ENCODE measurements around the gene STAP1. TPM values are rescaled to one million over a fixed set of nuclear protein-coding genes. Genes with fewer than 3 reads are reported as not detected.

STAP1 gene
- total RNA-seq, 1 donor from 2014 or later, result not detected

GRCh38 chr4:67555447-67555846 is 3.1 kb upstream of the STAP1 start:
- DNase-seq (ENCODE audit: low spot score) (no peak), ATAC-seq (no peak)

GRCh38 chr4:67556436-67556835 is 2.1 kb upstream of the STAP1 start:
- DNase-seq (ENCODE audit: low spot score) (no peak), ATAC-seq (no peak)

GRCh38 chr4:67565284-67565683 is 6.8 kb downstream of the STAP1 start:
- ATAC-seq (no peak), DNase-seq (ENCODE audit: low spot score) (no peak)

- ATAC-seq, result no peak
- no peak for DNase-seq (ENCODE audit: low spot score)
Observed at GRCh38 chr4:67566335-67566734, 7.8 kb downstream of the STAP1 start.

GRCh38 chr4:67568820-67569219 is 10.3 kb downstream of the STAP1 start:
- DNase-seq (ENCODE audit: low spot score) (no peak), ATAC-seq (no peak)

- DNase-seq (ENCODE audit: low spot score) (no peak), ATAC-seq (no peak)
Observed at GRCh38 chr4:67570537-67570936, 12.0 kb downstream of the STAP1 start.

GRCh38 chr4:67571975-67572374 is 13.4 kb downstream of the STAP1 start:
- no peak for ATAC-seq
- DNase-seq (ENCODE audit: low spot score), result no peak

- no peak for ATAC-seq
- DNase-seq (ENCODE audit: low spot score), result no peak
Observed at GRCh38 chr4:67573193-67573592, 14.7 kb downstream of the STAP1 start.

GRCh38 chr4:67575232-67576058 is 16.9 kb downstream of the STAP1 start:
- DNase-seq (ENCODE audit: low spot score), result no peak
- no peak for ATAC-seq

- ATAC-seq (no peak), DNase-seq (ENCODE audit: low spot score) (no peak)
Observed at GRCh38 chr4:67576059-67576466, 17.5 kb downstream of the STAP1 start.

- no peak for DNase-seq (ENCODE audit: low spot score)
- ATAC-seq, result no peak
Observed at GRCh38 chr4:67576538-67576937, 18.0 kb downstream of the STAP1 start.

- DNase-seq (ENCODE audit: low spot score) (no peak), ATAC-seq (no peak)
Observed at GRCh38 chr4:67580577-67580976, 22.1 kb downstream of the STAP1 start.

- no peak for DNase-seq (ENCODE audit: low spot score)
Observed at GRCh38 chr4:67581208-67581857, 22.8 kb downstream of the STAP1 start.

GRCh38 chr4:67581913-67582312 is 23.4 kb downstream of the STAP1 start:
- ATAC-seq (no peak), DNase-seq (ENCODE audit: low spot score) (no peak)

More at GRCh38 chr4:67581208-67581857, 22.8 kb downstream of the STAP1 start:
- no peak for ATAC-seq

- no peak for ATAC-seq
- no peak for DNase-seq (ENCODE audit: low spot score)
Observed at GRCh38 chr4:67584496-67584895, 26.0 kb downstream of the STAP1 start.

GRCh38 chr4:67587156-67587555 is 28.6 kb downstream of the STAP1 start:
- ATAC-seq (no peak), DNase-seq (ENCODE audit: low spot score) (no peak)

- no peak for DNase-seq (ENCODE audit: low spot score)
- ATAC-seq, result peak; percentile 83
Observed at GRCh38 chr4:67593741-67594175, 35.2 kb downstream of the STAP1 start.

- no peak for DNase-seq (ENCODE audit: low spot score)
- no peak for ATAC-seq
Observed at GRCh38 chr4:67603310-67604028, 44.9 kb downstream of the STAP1 start.

GRCh38 chr4:67604029-67604381 is 45.5 kb downstream of the STAP1 start:
- ATAC-seq (no peak), DNase-seq (ENCODE audit: low spot score) (no peak)

- ATAC-seq, result no peak
Observed at GRCh38 chr4:67604749-67605148, 46.2 kb downstream of the STAP1 start.

GRCh38 chr4:67608027-67608426 is 49.5 kb downstream of the STAP1 start:
- DNase-seq (ENCODE audit: low spot score), result no peak
- no peak for ATAC-seq

More at GRCh38 chr4:67604749-67605148, 46.2 kb downstream of the STAP1 start:
- no peak for DNase-seq (ENCODE audit: low spot score)

GRCh38 chr4:67614186-67614585 is 55.7 kb downstream of the STAP1 start:
- DNase-seq (ENCODE audit: low spot score) (no peak), ATAC-seq (no peak)

Measured in left lobe of liver (tissue), 2 donors.